ENCODE results near the gene TBC1D10B. TPM values are rescaled to one million over a fixed set of nuclear protein-coding genes. Genes with fewer than 3 reads are reported as not detected.

TBC1D10B gene
- total and polyA plus RNA-seq, 5 experiments from 2014 or later: 6.6 to 36.9 (median 10.5) TPM

DNA sequence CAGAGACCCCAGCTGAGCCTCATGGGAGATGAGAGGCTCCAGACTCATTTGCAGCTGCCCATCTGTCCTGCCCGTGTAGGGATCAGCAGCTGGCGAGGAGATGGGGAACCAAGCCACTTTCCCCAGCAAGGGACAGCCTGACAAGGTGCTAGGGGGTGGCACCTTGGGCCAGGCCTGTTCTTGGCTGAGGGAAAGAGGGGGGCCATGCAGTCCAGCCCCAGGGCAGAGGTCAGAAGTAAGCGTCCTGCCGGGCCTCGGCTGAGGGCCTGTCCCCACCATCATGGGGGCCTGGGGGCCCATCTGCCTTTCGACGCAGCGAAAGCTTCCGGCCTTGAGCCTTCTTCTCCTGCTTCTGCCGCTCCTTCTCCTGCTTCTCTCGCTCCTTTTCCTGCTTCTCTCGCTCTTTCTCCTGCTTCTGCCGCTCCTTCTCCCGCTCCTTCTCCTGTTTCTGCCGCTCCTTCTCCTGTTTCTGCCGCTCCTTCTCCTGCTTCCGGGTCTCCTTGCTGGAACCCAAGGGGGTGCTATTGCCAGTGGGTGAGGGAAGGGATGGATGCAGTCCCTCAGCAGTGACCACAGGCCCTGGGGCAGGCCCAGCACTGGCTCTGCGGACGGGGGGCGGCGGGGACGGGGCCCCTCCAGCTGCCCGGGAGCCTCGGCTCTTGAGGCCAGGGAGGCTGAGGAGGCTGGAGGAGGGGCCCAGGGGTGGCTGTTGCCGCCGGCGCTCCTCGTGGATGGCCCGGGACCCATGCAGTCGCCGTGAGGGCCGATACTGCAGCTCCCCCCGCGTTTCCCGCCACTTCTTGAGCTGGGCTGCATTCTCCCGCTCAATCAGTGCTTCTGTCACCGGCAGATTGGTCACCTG, 12.3 kb downstream of the TBC1D10B start:
- peaks cover 25 to 35% (median 28%) of the 10 kb centered on the region in 4 donors for H3K4me1 Mint-ChIP-seq
- peaks cover 0 to 40% (median 3%) of the 10 kb centered on the region in 3 donors for H3K36me3 Mint-ChIP-seq
- H3K9me3 Mint-ChIP-seq: no peaks in the 10 kb centered on the region
- H3K27ac Mint-ChIP-seq: peak overlapping the region in 2 of 10 donors; percentile 29 to 71
- POLR2A ChIA-PET: interaction anchor here (0.5 kb wide), 1 partner anchor 250 kb away, joined by 4 read pairs; no protein-coding TSS in a partner anchor
- H3K4me3 Mint-ChIP-seq: no peak overlapping the region
- no peaks in the 10 kb centered on the region for H3K27me3 Mint-ChIP-seq
- DNase-seq (no peak), ATAC-seq (no peak)

DNA sequence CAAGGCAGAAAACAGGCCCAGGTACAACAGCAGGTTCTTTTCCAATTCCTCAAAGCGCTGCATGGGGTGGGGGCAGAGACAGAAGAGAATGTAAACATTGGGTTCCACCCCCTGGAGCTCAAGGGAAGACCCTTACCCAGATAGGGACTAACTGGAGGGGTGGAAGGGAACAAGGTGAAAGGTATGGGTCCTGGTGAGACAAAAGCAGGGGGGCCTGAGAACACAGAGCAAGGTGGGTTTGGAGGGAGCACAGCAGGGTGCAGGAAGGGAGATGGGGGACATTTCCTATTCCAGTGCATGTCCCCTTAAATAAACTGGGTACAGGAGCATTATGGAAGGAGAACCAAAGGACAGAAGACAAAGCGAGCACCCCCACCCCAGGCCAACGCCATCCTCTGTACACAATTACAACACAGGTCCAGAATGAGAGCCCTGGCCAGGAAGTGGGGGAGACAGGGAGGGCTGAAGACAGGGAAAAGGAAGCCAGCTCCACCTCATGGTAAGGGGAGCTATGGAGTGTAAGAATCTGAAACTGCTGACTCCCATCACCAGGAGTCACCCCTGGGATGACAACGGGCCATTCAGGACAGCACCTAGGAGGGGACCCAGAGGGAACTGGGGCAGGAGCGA, 13.1 kb downstream of the TBC1D10B start:
- Mint-ChIP-seq H3K27ac (peak overlapping the region in 9 of 10 donors; percentile 29 to 98 (median 89)), H3K9me3 (no peaks in the 10 kb centered on the region), H3K4me3 (peak overlapping the region in 2 of 10 donors; percentile 15 to 41), H3K27me3 (no peaks in the 10 kb centered on the region), H3K4me1 (peaks cover 22 to 39% (median 30%) of the 10 kb centered on the region in 4 donors), H3K36me3 (peaks cover 0 to 42% (median 3%) of the 10 kb centered on the region in 3 donors)
- DNase-seq (no peak), ATAC-seq (no peak)
- POLR2A ChIA-PET: interaction anchor here (0.6 to 4.7 kb wide), 3 partner anchors 12 to 278 kb away, joined by 3 to 48 read pairs (median 17); partner anchors contain the start of genes SEPTIN1 and TBC1D10B

DNA sequence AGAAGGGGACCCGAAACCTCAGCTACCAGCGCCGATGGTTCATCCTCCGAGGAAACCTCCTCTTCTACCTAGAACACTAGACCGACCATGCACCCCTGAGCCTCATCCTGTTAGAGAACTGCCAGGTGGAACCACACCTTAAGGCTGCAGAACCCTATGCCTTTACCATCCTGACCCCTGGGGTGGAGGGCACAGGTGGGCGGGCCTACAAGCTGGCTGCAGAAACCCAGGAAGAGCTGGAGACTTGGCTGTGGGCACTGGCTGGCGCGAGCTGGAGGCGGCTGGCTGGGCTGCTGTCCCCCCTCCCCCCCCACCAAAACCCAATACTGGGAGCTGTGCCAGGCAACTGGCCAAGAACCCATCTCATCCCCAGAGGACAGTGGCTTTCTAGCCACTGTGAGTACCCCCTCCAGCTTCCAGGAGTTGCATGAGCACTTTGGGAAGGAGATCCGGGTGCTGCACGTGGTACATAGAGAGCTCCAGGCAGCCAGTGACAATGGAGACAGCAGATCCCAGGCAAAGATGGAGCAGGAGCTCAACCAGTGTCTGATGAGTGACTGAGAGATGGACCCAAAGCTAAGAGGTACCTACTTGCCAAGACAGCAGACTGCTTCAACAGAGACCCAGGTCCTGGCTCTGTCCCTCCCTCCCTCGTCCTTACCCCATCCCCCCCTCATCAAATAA, 13.8 kb downstream of the TBC1D10B start:
- H3K4me3 Mint-ChIP-seq: peak overlapping the region; percentile 79 to 99 (median 95)
- POLR2A ChIA-PET: interaction anchor here (0.6 to 4.7 kb wide), 5 partner anchors 13 to 278 kb away, joined by 3 to 48 read pairs (median 17); partner anchors contain the start of genes SEPTIN1, TBC1D10B and ZNF771
- H3K36me3 Mint-ChIP-seq: peaks cover 0 to 45% (median 3%) of the 10 kb centered on the region in 3 donors

DNA sequence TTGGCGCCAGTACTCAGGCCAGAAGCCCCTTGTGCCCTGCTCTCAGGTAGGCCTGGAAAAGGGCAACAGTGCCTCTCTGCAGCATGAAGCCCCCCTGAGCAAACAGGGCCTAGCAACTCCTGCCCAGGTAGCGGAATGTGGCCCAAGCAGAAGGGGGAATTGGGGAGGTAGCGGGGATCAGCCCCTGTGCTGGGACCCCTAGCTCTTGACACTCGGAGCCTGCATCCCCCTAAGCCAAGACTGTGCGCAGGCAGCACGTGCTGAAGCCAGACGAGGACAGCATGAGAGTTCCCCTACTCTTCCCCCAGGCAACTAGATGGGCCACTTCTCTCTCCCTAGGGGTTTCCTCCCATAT, 14.4 kb downstream of the TBC1D10B start:
- Mint-ChIP-seq H3K4me1 (peaks cover 24 to 47% (median 34%) of the 10 kb centered on the region in 4 donors), H3K27me3 (no peaks in the 10 kb centered on the region), H3K9me3 (no peaks in the 10 kb centered on the region), H3K27ac (peak overlapping the region; percentile 35 to 99 (median 98)), H3K4me3 (peak overlapping the region; percentile 89 to 99 (median 95)), H3K36me3 (peaks cover 0 to 51% (median 1%) of the 10 kb centered on the region in 3 donors)
- POLR2A ChIA-PET: interaction anchor here (1.1 to 4.7 kb wide), 6 partner anchors 9 to 173 kb away, joined by 3 to 48 read pairs (median 14); partner anchors contain the start of genes CORO1A, SEPTIN1, TBC1D10B and ZNF771
- ATAC-seq (no peak), DNase-seq (no peak)

More for the DNA sequence above, 13.8 kb downstream of the TBC1D10B start:
- ATAC-seq: peak in 1 of 2 donors; percentile 15
- H3K27ac Mint-ChIP-seq: peak overlapping the region in 9 of 10 donors; percentile 35 to 99 (median 98)
- no peak for DNase-seq
- peaks cover 24 to 45% (median 32%) of the 10 kb centered on the region in 4 donors for H3K4me1 Mint-ChIP-seq
- H3K27me3 Mint-ChIP-seq: no peaks in the 10 kb centered on the region
- H3K9me3 Mint-ChIP-seq: no peaks in the 10 kb centered on the region

DNA sequence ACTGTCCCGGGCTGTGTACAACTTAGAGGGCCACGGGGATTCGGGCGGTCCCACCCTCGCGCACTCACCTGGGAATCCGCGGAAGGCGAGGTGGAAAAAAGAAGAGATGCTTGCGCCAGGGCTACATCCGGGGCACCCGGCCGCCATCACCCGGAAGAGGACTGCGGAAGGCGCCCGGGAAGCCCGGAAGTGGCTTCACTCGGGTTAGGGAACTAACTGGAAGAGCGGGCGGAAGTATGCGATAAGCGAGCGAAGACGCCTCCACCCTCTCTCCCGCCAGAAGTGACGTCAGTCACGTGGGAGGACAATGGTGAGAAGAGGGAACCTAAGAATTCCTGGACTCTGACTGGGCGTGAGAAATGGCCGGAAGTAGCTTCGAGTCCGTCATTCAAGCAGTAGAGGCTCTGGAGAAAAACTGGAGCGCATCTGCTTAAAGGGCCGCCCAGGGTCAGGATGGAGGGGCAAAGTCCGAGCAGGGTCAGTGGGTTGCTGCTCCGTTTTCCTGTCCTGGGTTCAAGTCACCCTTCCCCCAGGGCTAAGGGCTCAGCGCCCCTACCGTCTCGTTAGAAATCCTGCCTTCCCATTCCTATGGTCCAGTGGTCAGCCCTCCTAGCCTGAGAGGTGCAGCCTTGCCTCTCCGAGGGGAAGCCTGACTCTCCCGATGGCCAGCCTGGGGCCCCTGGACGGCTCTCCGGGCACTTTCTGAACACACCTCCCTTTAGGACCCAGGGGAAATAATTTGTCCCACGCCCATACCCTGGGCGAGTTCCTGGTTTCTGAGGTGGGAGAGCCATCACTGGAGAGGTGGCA, 14.9 kb downstream of the TBC1D10B start, which contains the start of gene CD2BP2:
CD2BP2 (minus strand) TSS at position 165 of the 810 bp plus-strand sequence. CDS start 627 bp downstream, outside the sequence.
- peak within 1 kb of the TSS; percentile 95 to 99 (median 98) for H3K27ac Mint-ChIP-seq
- H3K4me1 Mint-ChIP-seq: peaks cover 22 to 47% (median 37%) of the 10 kb centered on the region in 4 donors
- H3K36me3 Mint-ChIP-seq: peaks cover 0 to 52% (median 0%) of the 10 kb centered on the region in 3 donors
- ATAC-seq (peak; percentile 92 to 94), DNase-seq (peak; percentile 79 to 93 (median 84))
- H3K27me3 Mint-ChIP-seq: no peaks in the 10 kb centered on the region
- POLR2A ChIA-PET: interaction anchor here (0.6 to 4.7 kb wide), 15 partner anchors 9 to 909 kb away, joined by 3 to 48 read pairs (median 4); partner anchors contain the start of genes CORO1A, SEPTIN1, TBC1D10B and ZNF48
- H3K4me3 Mint-ChIP-seq: peak within 1 kb of the TSS; percentile 89 to 99 (median 95)
- no peaks in the 10 kb centered on the region for H3K9me3 Mint-ChIP-seq

DNA sequence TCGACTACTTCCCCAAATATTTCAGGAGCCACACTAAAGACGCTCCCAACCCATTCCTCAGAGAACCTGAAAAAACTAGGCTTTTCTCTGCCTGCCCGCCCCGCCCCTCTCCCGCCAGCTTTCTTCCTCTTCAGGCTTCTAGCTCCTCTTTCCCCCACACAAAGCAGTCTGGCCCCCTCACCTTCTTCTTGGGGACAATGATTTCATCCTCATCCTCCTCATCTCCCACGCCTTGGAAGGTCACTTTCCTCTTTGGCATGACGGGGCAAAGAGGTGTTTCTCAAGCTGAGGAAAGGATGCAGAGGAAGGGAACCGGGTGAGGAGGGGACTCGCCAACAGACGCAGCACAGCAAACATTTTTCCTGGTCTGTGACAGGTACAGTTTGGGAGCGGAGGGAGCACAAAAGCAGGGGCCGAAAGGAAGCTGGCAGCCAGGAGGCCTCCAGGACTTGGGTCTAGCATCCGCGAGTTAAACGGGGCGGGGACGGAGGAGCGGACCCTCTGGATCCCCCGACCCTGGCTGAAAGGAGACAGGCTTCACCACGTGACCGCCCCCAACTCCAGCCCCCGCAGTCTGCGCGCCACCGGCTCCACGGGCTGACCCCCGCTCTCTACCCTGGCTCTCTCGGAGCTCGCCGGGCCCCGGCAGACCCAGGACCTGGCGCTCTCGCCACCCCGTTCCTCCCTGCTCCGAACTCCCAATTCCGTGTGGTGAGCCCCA, 15.7 kb downstream of the TBC1D10B start:
- Mint-ChIP-seq H3K9me3 (no peaks in the 10 kb centered on the region), H3K27me3 (no peaks in the 10 kb centered on the region), H3K4me1 (peaks cover 20 to 47% (median 42%) of the 10 kb centered on the region in 4 donors), H3K27ac (peak overlapping the region; percentile 95 to 99 (median 98)), H3K36me3 (peaks cover 0 to 56% (median 0%) of the 10 kb centered on the region in 3 donors), H3K4me3 (peak overlapping the region; percentile 89 to 99 (median 95))
- peak; percentile 46 to 56 for ATAC-seq
- POLR2A ChIA-PET: interaction anchor here (0.6 to 4.7 kb wide), 16 partner anchors 10 to 909 kb away, joined by 3 to 48 read pairs (median 4); partner anchors contain the start of genes CORO1A, SEPTIN1, TBC1D10B and ZNF48
- no peak for DNase-seq

DNA sequence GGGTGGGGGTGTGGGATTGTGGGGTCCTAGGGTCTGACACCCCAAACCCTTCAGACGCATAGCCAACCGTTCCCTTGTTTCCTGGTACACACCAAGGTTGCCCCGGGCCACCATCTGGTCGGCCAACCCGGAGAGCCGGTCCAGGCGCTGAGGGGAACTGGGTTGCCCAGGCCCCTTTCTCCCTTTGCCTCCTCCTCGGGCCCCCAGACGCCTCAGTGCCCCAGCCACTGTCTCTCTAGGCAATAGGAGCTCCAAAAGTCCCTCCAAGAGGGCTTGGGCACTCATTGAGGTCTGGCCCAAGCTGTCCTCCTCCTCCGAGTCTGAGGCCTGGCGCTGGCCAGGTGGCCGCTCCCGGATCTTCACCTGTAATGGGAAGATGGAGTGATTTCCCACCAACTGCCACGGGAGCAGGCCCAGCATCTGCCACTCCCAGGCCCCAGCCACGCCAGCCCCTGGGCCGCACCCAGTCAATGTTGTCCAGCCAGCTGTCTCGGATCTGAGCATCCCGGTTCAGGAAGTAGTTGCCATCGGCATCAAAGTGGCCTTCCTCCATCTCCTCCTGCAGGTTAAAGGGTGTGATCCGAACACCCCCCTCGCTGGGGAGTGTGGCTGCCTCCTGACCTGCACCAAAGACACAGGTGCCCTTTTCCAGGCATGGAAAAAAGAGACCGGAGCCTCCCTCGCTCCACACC, 16.7 kb downstream of the TBC1D10B start:
- H3K9me3 Mint-ChIP-seq: no peaks in the 10 kb centered on the region
- H3K4me1 Mint-ChIP-seq: peaks cover 20 to 54% (median 44%) of the 10 kb centered on the region in 4 donors
- H3K27me3 Mint-ChIP-seq: no peaks in the 10 kb centered on the region
- H3K4me3 Mint-ChIP-seq: peak overlapping the region; percentile 41 to 99 (median 94)
- no peak for ATAC-seq
- no peak for DNase-seq
- H3K27ac Mint-ChIP-seq: peak overlapping the region in 6 of 10 donors; percentile 14 to 99 (median 98)
- POLR2A ChIA-PET: interaction anchor here (0.5 to 4.7 kb wide), 13 partner anchors 10 to 258 kb away, joined by 3 to 48 read pairs (median 7); partner anchors contain the start of genes SEPTIN1, TBC1D10B and ZNF48
- peaks cover 0 to 56% (median 0%) of the 10 kb centered on the region in 3 donors for H3K36me3 Mint-ChIP-seq

DNA sequence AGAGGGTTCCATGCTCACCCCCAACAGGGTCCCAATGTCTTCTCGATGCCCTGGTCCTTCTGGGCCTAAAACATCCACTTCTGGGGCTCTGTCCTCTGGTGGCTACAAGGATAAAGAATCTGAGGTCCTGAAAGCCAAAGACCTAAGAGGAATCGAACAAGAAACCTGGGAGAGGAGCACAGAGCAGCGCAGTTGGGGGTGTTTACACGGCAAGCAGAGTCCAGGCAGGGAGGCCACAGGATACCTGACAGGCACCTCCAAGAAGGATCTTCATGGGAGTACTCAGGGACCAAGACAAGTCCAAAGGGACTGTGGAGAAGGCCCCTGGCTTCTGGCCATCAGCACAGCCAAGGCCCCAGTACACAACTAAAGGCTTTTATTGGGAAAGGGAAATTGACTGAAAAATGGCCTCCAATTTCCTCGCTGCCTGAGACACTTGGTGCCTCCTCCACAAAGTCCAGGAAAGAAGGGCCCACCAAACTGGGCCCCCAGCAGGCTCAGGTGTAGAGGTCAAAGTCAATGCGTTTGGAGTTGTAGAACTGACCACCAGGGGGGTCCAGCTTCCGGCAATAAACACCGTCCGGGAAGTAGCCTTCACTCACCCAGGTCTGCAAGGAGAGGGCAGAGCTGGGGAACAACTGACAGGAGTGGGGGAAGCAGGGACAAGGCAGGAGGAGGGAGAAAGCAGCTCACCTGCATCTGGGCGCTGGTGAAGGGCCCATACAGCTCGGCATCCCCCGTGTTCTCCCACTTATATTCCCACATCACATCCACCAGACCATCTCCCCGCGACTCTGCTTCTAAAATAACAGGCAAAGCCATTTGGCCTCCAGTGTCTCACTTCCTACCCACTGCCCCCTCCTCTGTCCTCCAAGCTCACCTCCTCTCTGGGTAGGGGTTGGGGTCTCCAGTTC, 17.5 kb downstream of the TBC1D10B start:
- Mint-ChIP-seq H3K27ac (peak overlapping the region in 7 of 10 donors; percentile 14 to 72 (median 30)), H3K36me3 (peaks cover 0 to 56% (median 0%) of the 10 kb centered on the region in 3 donors), H3K9me3 (no peaks in the 10 kb centered on the region), H3K4me3 (peak overlapping the region; percentile 7 to 93 (median 39)), H3K27me3 (no peaks in the 10 kb centered on the region), H3K4me1 (peaks cover 20 to 54% (median 44%) of the 10 kb centered on the region in 4 donors)
- ATAC-seq (no peak), DNase-seq (no peak)
- POLR2A ChIA-PET: interaction anchor here (0.6 to 4.7 kb wide), 6 partner anchors 17 to 259 kb away, joined by 4 to 48 read pairs (median 11); partner anchors contain the start of gene TBC1D10B

Measured in naive thymus-derived CD8-positive, alpha-beta T cell (primary cell).